HG02571 (cell line): Measurements from ENCODE around the gene CSF3R.

Source experiments
- ATAC-seq: cut with Tn5 transposase; IDR thresholded peaks from one replicate; pipeline ENCODE4 v1.9.1; 2021; ENCODE audit warnings: mild to moderate bottlenecking, moderate library complexity; ENCODE audit not compliant: unreplicated experiment

CSF3R gene

GRCh38 chr1:36463463-36463802, 19.3 kb downstream of the CSF3R start:
- no peak for ATAC-seq

GRCh38 chr1:36458910-36459309, 23.8 kb downstream of the CSF3R start:
- ATAC-seq, result no peak

- ATAC-seq, result no peak
Observed at GRCh38 chr1:36457691-36458090, 25.0 kb downstream of the CSF3R start.

GRCh38 chr1:36456391-36456928, 26.3 kb downstream of the CSF3R start:
- no peak for ATAC-seq

- no peak for ATAC-seq
Observed at GRCh38 chr1:36455386-36455785, 27.3 kb downstream of the CSF3R start.

- ATAC-seq, result no peak
Observed at GRCh38 chr1:36453600-36454388, 28.9 kb downstream of the CSF3R start.

GRCh38 chr1:36453051-36453450, 29.7 kb downstream of the CSF3R start:
- no peak for ATAC-seq

- no peak for ATAC-seq
Observed at GRCh38 chr1:36450919-36451305, 31.8 kb downstream of the CSF3R start.

- ATAC-seq, result peak; percentile 97
Observed at GRCh38 chr1:36450270-36450918, 32.3 kb downstream of the CSF3R start, which contains the start of gene OSCP1. Gene OSCP1, minus strand, starts transcription at chr1:36450451. Its CDS starts 82 bp downstream, at chr1:36450369.

- no peak for ATAC-seq
Observed at GRCh38 chr1:36448530-36449056, 34.1 kb downstream of the CSF3R start.

GRCh38 chr1:36447450-36447849, 35.3 kb downstream of the CSF3R start:
- ATAC-seq, result no peak

GRCh38 chr1:36446746-36447145, 36.0 kb downstream of the CSF3R start:
- ATAC-seq, result no peak

GRCh38 chr1:36446271-36446670, 36.4 kb downstream of the CSF3R start:
- ATAC-seq, result no peak

GRCh38 chr1:36443297-36443696, 39.4 kb downstream of the CSF3R start:
- no peak for ATAC-seq

GRCh38 chr1:36442337-36442736, 40.4 kb downstream of the CSF3R start:
- ATAC-seq, result no peak

- no peak for ATAC-seq
Observed at GRCh38 chr1:36440646-36441045, 42.1 kb downstream of the CSF3R start.

GRCh38 chr1:36440044-36440443, 42.7 kb downstream of the CSF3R start:
- no peak for ATAC-seq

- no peak for ATAC-seq
Observed at GRCh38 chr1:36438715-36439114, 44.0 kb downstream of the CSF3R start.

- ATAC-seq, result no peak
Observed at GRCh38 chr1:36436821-36437220, 45.9 kb downstream of the CSF3R start.

- ATAC-seq, result no peak
Observed at GRCh38 chr1:36433102-36433501, 49.6 kb downstream of the CSF3R start.

GRCh38 chr1:36432616-36433015, 50.1 kb downstream of the CSF3R start:
- no peak for ATAC-seq

GRCh38 chr1:36425791-36426190, 56.9 kb downstream of the CSF3R start:
- ATAC-seq, result no peak
